Esophagus muscularis mucosa (tissue), 4 donors: ENCODE measurements around the gene RAB37. TPM values are rescaled to one million over a fixed set of nuclear protein-coding genes. Genes with fewer than 3 reads are reported as not detected.

Experiments
- DNase-seq: peaks from one replicate; pipeline ENCODE4 v3.0.0-alpha.2; 2017; ENCODE audit errors: extremely low spot score
- H3K27ac ChIP-seq, 4 donors: fragments of 200-600 bp; sonication (generic); replicated peaks in 1 of 4; 1 replicate in 3 of 4; 2 replicates in 1 of 4; pipeline ENCODE4 v1.5.1; 2016 to 2019; ENCODE audit warnings: mild to moderate bottlenecking in 1 of 4
- H3K27me3 ChIP-seq, 4 donors: fragments of 200-600 bp; sonication (generic); one replicate each; pipeline versions ENCODE4 v1.5.1 to v1.6.0; 2016 to 2019
- H3K36me3 ChIP-seq, 4 donors: fragments of 200-600 bp; sonication (generic); one replicate each; pipeline ENCODE4 v1.5.1; 2016 to 2019
- H3K4me1 ChIP-seq, 4 donors: fragments of 200-600 bp; sonication (generic); one replicate each; pipeline ENCODE4 v1.5.1; 2016 to 2019
- H3K4me3 ChIP-seq, 4 donors: fragments of 200-600 bp; sonication (generic); 1 replicate in 2 of 4; 2 replicates in 2 of 4; pipeline ENCODE4 v1.5.1; 2016 to 2019; ENCODE audit warnings: mild to moderate bottlenecking in 4 of 4, moderate library complexity in 1 of 4
- H3K9me3 ChIP-seq, 4 donors: fragments of 200-600 bp; sonication (generic); 1 replicate in 3 of 4; 2 replicates in 1 of 4; pipeline ENCODE4 v1.5.1; 2016 to 2019
- CTCF ChIP-seq, 3 experiments: fragments of 200-600 bp in 2 of 3; fragments of 450-650 bp in 1 of 3; sonication (generic) in 2 of 3; IDR thresholded peaks; one replicate each; pipeline ENCODE4 v1.5.1; 2017 to 2019; ENCODE audit warnings: antibody characterized with exemption in 3 of 3, mild to moderate bottlenecking in 2 of 3, moderate library complexity in 1 of 3
- EP300 ChIP-seq: sonication (generic); formaldehyde crosslinking; IDR thresholded peaks from one replicate; pipeline ENCODE4 v1.6.1; 2017; ENCODE audit warnings: antibody characterized with exemption
- POLR2A ChIP-seq: fragments of 450-650 bp; IDR thresholded peaks from one replicate; pipeline ENCODE4 v1.6.1; 2017; ENCODE audit warnings: antibody characterized with exemption, moderate library complexity, mild to moderate bottlenecking, low read depth
- POLR2AphosphoS5 ChIP-seq, 2 donors: sonication (generic); formaldehyde crosslinking; IDR thresholded peaks; one replicate each; pipeline ENCODE4 v1.6.1; 2017; ENCODE audit warnings: antibody characterized with exemption in 2 of 2
- WGBS: methylation state at CpG from one replicate; pipeline ENCODE4 v1.1.5; 2018; 5-methylcytosine and 5-hydroxymethylcytosine counted together
- intact Hi-C: fragments of 100-400 bp; cut with DNase I; formaldehyde crosslinking; loops from one replicate; pipeline ENCODE4 v1.15.1; 2023
- total RNA-seq, 4 donors: library from RNA; depleted of rRNA; stranded (reverse); fragments of >200 nt; gene quantifications; one replicate each; pipeline versions ENCODE4 v1.1.0 to v1.2.1, GENCODE V29; 2016

RAB37 gene
- total RNA-seq, 4 donors from 2014 or later: 1.4 to 3.3 (median 2.5) TPM

GRCh38 chr17:74785096-74785980 lies 48.3 kb downstream of the RAB37 start:
- DNase-seq: no peak
- 82% methylated on average over 17 of the region's 21 CpGs for WGBS
- intact Hi-C loops: no loop called here
- H3K4me3 ChIP-seq: no peak overlapping the region
- H3K4me1 ChIP-seq: no peaks in the 10 kb centered on the region
- TF ChIP-seq EP300 (no peak), CTCF (IDR thresholded peaks at IDR 0.05) (no peak), POLR2A (no peak), POLR2AphosphoS5 (IDR thresholded peaks at IDR 0.05) (no peak)
- peaks cover 0 to 65% (median 28%) of the 10 kb centered on the region in 4 donors for H3K36me3 ChIP-seq
- no peak overlapping the region for H3K27ac ChIP-seq
- no peaks in the 10 kb centered on the region for H3K27me3 ChIP-seq
- H3K9me3 ChIP-seq: no peaks in the 10 kb centered on the region

GRCh38 chr17:74785981-74786360 lies 48.9 kb downstream of the RAB37 start:
- H3K4me1 ChIP-seq: peaks cover 0 to 2% (median under 1%) of the 10 kb centered on the region in 4 donors
- H3K9me3 ChIP-seq: no peaks in the 10 kb centered on the region
- TF ChIP-seq POLR2A (no peak), EP300 (no peak), POLR2AphosphoS5 (IDR thresholded peaks at IDR 0.05) (no peak), CTCF (IDR thresholded peaks at IDR 0.05) (no peak)
- H3K36me3 ChIP-seq: peaks cover 0 to 65% (median 28%) of the 10 kb centered on the region in 4 donors
- intact Hi-C loops: no loop called here
- H3K27me3 ChIP-seq: no peaks in the 10 kb centered on the region
- no peak overlapping the region for H3K27ac ChIP-seq
- no peak for DNase-seq
- whole genome bisulfite sequencing: 88% methylated on average over 9 of the region's 9 CpGs
- no peak overlapping the region for H3K4me3 ChIP-seq

GRCh38 chr17:74786431-74787055 lies 49.5 kb downstream of the RAB37 start:
- H3K27me3 ChIP-seq: no peaks in the 10 kb centered on the region
- H3K27ac ChIP-seq: no peak overlapping the region
- no peaks in the 10 kb centered on the region for H3K9me3 ChIP-seq
- H3K36me3 ChIP-seq: peaks cover 0 to 63% (median 30%) of the 10 kb centered on the region in 4 donors
- DNase-seq: no peak
- intact Hi-C loops: no loop called here
- H3K4me1 ChIP-seq: peaks cover 0 to 7% (median 5%) of the 10 kb centered on the region in 4 donors
- H3K4me3 ChIP-seq: no peak overlapping the region
- no peak for TF ChIP-seq EP300
- WGBS: 74% methylated on average over 16 of the region's 16 CpGs

GRCh38 chr17:74790161-74791058 lies 53.4 kb downstream of the RAB37 start:
- Histone ChIP-seq H3K27me3 (no peaks in the 10 kb centered on the region), H3K27ac (no peak overlapping the region), H3K36me3 (peaks cover 3 to 79% (median 55%) of the 10 kb centered on the region in 4 donors), H3K4me1 (peaks cover 0 to 7% (median 5%) of the 10 kb centered on the region in 4 donors), H3K9me3 (no peaks in the 10 kb centered on the region), H3K4me3 (no peak overlapping the region)
- TF ChIP-seq POLR2A (no peak), CTCF (IDR thresholded peaks at IDR 0.05) (no peak), EP300 (no peak), POLR2AphosphoS5 (IDR thresholded peaks at IDR 0.05) (no peak)
- intact Hi-C loops: loop anchor here (10.0 kb wide), 1 partner anchor 164 kb away; no protein-coding TSS in a partner anchor
- 84% methylated on average over 21 of the region's 21 CpGs for WGBS
- no peak for DNase-seq
